ENCODE measurements around the gene ACBD6. TPM values are rescaled to one million over a fixed set of nuclear protein-coding genes. Genes with fewer than 3 reads are reported as not detected.
A peak's percentile ranks its signal among the peaks of the same experiment; 100 is the strongest.

ACBD6 gene
- total RNA-seq, 1 donor from 2014 or later, result 57.5 TPM

DNA sequence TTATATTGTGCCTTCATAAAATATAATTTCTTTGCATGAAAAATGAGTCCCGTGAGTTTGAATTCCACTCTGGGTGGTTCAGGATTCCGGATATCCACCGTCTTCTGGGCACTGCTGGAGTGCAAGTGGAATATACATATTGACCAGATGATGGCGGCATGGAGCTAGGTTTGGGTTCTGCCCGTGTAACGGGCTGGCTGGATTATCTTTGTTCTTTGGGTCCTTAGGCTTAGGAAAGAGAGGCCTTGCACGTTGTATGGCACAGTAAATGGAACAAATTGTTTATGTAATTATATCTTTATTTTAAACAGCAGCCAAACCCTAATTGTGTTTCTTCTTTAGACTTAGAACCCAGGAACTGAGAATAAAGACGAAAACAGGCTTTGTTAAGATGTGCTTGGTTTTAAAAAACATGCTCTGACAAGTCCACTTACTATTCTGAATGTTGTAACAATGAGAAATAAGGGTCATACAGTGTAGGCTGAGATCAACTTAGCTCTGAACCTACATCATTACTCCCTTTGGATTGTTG is 13.5 kb upstream of the ACBD6 start:
- Mint-ChIP-seq H3K4me1 (ENCODE audit: unreplicated experiment) (peaks cover 14% of the 10 kb centered on the region), H3K9me3 (ENCODE audit: unreplicated experiment) (peaks cover 5% of the 10 kb centered on the region), H3K27me3 (ENCODE audit: unreplicated experiment) (no peaks in the 10 kb centered on the region), H3K36me3 (ENCODE audit: unreplicated experiment) (no peaks in the 10 kb centered on the region), H3K4me3 (ENCODE audit: unreplicated experiment) (no peak overlapping the region), H3K27ac (ENCODE audit: unreplicated experiment) (peak overlapping the region; percentile 84)
- peak; percentile 88 for DNase-seq (ENCODE audit: extremely low spot score, unreplicated experiment)
- TF ChIP-seq, protein P1, sequence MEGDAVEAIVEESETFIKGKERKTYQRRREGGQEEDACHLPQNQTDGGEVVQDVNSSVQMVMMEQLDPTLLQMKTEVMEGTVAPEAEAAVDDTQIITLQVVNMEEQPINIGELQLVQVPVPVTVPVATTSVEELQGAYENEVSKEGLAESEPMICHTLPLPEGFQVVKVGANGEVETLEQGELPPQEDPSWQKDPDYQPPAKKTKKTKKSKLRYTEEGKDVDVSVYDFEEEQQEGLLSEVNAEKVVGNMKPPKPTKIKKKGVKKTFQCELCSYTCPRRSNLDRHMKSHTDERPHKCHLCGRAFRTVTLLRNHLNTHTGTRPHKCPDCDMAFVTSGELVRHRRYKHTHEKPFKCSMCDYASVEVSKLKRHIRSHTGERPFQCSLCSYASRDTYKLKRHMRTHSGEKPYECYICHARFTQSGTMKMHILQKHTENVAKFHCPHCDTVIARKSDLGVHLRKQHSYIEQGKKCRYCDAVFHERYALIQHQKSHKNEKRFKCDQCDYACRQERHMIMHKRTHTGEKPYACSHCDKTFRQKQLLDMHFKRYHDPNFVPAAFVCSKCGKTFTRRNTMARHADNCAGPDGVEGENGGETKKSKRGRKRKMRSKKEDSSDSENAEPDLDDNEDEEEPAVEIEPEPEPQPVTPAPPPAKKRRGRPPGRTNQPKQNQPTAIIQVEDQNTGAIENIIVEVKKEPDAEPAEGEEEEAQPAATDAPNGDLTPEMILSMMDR (IDR thresholded peaks at IDR 0.05), result peak; percentile 91

DNA sequence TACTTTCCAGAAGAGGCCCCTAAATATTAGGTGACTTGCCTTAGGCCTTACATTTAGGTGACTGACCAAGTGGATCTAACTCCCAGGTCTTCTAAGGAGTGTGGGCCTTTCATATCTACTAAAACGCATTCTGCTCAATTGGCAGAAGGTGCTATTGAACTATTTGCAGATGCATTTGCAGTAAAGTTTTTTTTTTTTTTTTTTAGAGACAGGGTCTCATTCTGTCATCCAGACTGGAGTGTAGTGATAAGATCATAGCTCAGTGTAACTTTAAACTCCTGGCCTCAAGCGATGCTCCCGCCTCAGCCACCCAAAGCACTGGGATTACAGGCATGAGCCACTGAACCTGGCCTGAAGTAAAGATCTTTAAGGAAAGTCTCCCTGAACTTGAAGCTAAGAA is 13.0 kb upstream of the ACBD6 start:
- H3K4me3 Mint-ChIP-seq (ENCODE audit: unreplicated experiment), result no peak overlapping the region
- peaks cover 14% of the 10 kb centered on the region for H3K4me1 Mint-ChIP-seq (ENCODE audit: unreplicated experiment)
- H3K27me3 Mint-ChIP-seq (ENCODE audit: unreplicated experiment), result no peaks in the 10 kb centered on the region
- no peaks in the 10 kb centered on the region for H3K36me3 Mint-ChIP-seq (ENCODE audit: unreplicated experiment)
- no peak for DNase-seq (ENCODE audit: extremely low spot score, unreplicated experiment)
- H3K9me3 Mint-ChIP-seq (ENCODE audit: unreplicated experiment), result peaks cover 7% of the 10 kb centered on the region
- no peak overlapping the region for H3K27ac Mint-ChIP-seq (ENCODE audit: unreplicated experiment)
- TF ChIP-seq, protein P1 (IDR thresholded peaks at IDR 0.05), result no peak

DNA sequence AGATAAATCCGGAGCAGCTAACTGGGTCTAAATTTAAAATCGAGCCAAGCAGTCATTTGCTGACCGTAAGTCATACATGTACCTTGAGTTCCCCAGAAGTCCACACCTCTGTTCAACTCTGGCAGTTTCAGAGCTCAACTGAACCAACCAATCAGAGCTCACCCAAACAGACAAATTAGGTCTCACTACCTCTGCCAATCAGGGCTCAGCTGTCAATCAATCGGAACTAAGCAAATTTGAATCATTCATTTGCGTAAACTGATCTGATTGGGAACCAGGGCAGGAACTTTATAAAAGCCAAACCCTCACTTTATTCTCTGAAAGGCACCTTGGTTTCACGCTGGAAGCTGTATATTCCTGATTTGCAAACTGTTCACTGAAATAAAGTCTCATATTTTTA is 11.2 kb upstream of the ACBD6 start:
- TF ChIP-seq, protein P1 (IDR thresholded peaks at IDR 0.05), result no peak
- Mint-ChIP-seq H3K36me3 (ENCODE audit: unreplicated experiment) (no peaks in the 10 kb centered on the region), H3K4me3 (ENCODE audit: unreplicated experiment) (no peak overlapping the region), H3K27ac (ENCODE audit: unreplicated experiment) (no peak overlapping the region), H3K27me3 (ENCODE audit: unreplicated experiment) (no peaks in the 10 kb centered on the region), H3K4me1 (ENCODE audit: unreplicated experiment) (peaks cover 14% of the 10 kb centered on the region), H3K9me3 (ENCODE audit: unreplicated experiment) (peaks cover 7% of the 10 kb centered on the region)
- DNase-seq (ENCODE audit: extremely low spot score, unreplicated experiment), result no peak

DNA sequence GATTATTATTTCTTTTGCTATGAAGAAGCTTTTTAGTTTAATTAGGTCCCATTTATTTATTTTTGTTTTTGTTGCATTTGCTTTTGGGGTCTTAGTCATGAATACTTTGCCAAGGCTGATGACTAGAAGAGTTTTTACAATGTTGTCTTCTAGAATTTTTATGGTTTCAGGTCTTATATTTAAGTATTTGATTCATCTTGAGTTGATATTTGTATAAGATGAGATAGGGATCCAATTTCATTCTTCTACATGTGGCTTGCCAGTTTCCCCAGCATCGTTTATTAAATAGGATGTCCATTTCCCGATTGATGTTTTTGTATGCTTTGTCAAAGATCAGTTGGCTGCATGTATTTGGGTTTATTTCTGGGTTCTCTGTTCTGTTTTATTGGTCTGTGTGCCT is 8.5 kb upstream of the ACBD6 start:
- Mint-ChIP-seq H3K4me3 (ENCODE audit: unreplicated experiment) (no peak overlapping the region), H3K27ac (ENCODE audit: unreplicated experiment) (no peak overlapping the region), H3K9me3 (ENCODE audit: unreplicated experiment) (peaks cover 7% of the 10 kb centered on the region), H3K36me3 (ENCODE audit: unreplicated experiment) (no peaks in the 10 kb centered on the region), H3K4me1 (ENCODE audit: unreplicated experiment) (peaks cover 9% of the 10 kb centered on the region), H3K27me3 (ENCODE audit: unreplicated experiment) (no peaks in the 10 kb centered on the region)
- TF ChIP-seq, protein P1 (IDR thresholded peaks at IDR 0.05), result no peak
- DNase-seq (ENCODE audit: extremely low spot score, unreplicated experiment), result no peak

DNA sequence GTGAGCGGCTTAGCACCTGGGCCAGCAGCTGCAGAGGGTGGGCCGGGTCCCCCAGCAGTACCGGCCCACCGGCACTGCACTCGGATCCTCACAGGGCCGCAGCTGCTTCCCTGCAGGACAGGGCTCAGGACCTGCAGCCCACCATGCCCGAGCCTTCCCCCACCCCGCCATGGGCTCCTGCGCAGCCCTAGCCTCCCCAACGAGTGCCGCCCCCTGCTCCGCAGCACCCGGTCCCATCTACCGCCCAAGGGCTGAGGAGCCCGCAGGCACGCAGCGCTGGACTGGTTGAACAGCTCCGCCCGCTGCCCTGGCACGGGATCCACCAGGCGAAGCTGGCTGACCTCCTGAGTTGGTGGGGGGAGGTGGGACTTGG is 6.3 kb upstream of the ACBD6 start:
- no peak overlapping the region for H3K4me3 Mint-ChIP-seq (ENCODE audit: unreplicated experiment)
- no peak overlapping the region for H3K27ac Mint-ChIP-seq (ENCODE audit: unreplicated experiment)
- peaks cover 7% of the 10 kb centered on the region for H3K9me3 Mint-ChIP-seq (ENCODE audit: unreplicated experiment)
- no peaks in the 10 kb centered on the region for H3K36me3 Mint-ChIP-seq (ENCODE audit: unreplicated experiment)
- H3K4me1 Mint-ChIP-seq (ENCODE audit: unreplicated experiment), result peaks cover 16% of the 10 kb centered on the region
- TF ChIP-seq, protein P1 (IDR thresholded peaks at IDR 0.05), result no peak
- no peak for DNase-seq (ENCODE audit: extremely low spot score, unreplicated experiment)
- H3K27me3 Mint-ChIP-seq (ENCODE audit: unreplicated experiment), result no peaks in the 10 kb centered on the region

Data from osteocyte (in vitro differentiated cells).